Measurements from ENCODE around the gene PSMB3.

Gene PSMB3

DNA sequence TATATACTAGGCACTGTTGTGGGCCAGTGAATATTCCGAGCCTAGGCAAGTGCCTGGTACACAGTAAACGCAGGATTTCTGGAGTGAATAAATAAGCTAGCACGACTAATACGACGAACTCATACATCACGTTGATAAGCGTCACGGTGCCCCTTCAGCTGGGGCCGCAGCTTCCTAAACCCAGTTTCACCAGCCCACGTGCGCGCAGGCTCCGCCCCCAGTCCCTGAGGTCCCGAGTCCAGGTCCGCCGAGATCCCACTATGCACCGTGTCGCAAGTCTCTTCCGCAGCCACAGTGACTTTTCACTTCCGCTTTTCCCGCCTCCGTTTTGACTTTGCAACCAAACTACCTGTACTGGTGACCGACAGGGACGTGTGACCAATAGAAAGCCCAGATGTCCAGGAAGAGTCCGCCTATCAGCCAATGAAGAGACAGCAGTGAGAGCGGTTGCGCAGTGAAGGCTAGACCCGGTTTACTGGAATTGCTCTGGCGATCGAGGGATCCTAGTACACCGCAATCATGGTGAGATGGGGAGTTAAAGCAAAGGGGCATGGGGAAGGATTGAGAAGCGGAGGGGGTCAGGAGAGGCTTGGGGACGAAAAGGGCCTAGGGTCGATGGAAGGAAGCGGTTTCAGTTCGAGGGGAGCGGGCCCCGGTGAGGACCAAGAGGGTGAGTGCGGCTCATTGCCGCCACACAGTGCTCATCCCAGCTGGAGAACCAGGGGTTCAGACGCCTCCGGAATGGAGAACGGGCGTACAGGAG is at the start of gene PSMB3:
PSMB3 (plus strand) TSS at position 434 of the 763 bp plus-strand sequence; CDS start at position 520, 86 bp downstream.
- peak; percentile 93 to 98 for DNase-seq (ENCODE audit: extremely low read depth in 1 of 2, low read depth in 1 of 2)

DNA sequence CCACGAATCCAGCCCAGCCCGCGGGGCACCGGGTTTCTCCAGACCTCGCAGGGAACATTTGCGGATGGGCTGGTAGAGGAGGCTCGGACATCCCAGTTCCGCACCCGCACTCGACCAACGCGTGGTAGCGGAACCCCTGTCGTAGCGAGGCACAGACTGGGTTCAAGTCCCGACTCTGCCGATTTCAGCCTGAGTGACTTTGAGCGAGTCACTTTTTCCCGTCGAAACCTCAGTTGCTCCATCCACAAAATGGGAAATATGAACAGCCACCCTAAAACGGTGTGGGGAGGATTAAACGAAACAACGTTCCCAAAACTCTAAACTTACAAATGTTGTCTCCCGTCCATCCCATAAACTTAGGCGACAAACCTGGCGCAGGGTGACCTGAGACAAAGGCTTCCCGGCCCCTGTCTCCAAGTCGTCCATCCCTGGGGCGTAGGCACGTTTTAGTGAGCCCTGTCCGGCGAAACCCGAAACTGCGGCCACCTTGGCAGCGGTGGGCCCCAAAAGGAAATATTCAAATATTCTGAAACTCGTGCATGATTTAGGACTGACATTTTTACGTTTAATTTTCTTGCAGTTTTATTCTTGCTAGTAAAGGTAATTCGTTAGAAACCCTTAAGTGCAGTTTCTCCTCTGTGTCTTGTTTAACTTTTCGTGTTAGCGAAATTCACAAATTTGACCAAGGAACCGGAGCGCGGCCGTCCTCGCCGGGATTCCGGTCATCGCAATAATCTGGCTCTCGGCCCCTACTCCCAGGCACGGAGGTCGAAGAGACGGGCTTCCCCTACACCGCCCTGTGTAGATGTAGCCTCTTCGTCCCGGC is 49.4 kb upstream of the PSMB3 start:
- no peak for DNase-seq (ENCODE audit: extremely low read depth in 1 of 2, low read depth in 1 of 2)

DNA sequence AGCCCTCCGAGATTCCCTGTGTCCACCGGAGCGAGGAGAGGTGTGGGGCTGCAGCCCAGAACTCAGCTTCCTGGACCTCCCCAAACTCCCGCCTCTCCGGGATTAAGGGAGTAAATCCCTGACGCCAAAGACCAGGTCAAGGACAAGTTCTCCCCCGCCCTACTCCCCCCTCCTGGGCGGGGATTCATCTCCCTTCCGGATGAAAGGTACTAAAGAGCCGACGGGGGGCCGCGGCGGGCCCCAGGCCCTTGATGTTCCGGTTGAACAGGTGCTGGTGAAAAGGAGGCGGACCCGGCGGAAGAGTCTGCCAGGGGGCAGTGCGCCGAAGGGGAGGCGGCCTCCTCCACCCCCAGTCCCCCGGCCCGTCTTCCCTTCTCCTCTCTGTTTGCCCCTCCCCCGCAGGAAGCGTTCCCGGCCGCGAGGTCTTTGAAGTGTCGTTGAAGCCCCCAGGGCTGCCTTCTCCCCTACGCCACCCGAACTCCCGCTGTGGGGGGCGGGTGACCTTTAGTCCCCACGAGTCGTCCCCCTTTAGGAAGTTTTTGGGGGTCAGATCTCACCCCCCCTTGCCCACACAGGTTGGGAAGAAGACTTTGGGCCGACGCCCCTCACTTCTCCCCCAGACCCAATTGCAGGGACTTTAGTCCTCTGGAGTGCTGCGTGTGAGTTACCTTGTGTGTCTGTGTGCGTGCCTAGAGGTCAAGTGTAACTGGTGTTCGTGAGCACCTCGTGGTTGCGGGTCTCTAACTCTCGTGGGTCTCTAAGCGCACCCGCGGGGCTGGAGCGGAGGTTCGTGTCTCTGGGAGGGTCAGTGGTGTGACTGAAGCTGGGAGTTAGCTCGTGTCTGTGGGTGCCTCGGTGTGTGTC is 48.6 kb upstream of the PSMB3 start:
- DNase-seq (ENCODE audit: extremely low read depth in 1 of 2, low read depth in 1 of 2), result peak; percentile 86 to 92

DNA sequence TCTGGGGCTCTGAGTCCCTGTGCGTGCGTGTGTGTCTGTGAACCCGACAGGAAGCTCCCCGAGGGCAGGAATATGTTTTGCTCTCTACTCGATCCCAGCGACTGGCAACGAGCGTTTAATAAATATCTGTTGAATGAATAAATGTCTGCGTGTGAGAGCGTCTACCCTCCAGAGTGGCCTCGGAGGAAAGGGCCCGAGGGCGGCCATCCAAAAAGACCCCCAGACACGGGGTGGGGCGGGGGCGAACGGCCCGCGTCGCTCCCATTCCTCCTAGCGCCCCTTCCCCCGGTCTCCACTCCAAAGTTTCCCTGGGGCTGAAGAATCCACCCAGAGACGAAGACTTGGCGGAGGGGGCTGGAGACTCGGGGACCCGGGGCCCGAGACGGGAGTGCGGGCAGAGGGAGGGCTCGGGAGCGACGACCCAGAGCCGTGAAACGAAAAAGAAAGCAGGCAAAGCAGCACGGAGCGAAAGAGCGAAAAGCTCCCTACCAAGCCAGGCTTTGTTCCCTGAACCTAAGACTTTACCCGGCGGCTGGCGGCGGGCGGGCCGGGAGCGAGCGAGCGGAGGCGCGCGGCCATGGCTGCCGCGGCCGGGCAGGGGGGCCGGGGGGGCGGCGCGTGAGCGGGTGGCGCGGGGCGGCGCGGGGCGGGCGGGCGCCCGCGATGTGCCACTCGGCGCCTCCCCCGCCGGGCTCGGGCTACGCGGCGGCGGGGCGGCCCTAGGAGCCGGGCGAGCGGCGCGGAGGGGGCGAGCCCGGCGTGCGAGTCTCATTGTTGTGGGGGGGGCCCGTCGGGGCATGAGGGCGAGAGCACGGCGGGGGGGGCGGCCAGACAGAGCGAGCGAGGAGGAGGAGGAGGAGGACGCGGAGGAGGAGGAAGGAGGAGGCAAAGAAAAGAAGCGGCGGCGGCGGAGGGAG is 47.7 kb upstream of the PSMB3 start, which contains the start of gene MLLT6:
MLLT6 (plus strand) TSS at position 668 of the 917 bp plus-strand sequence. CDS start 360 bp downstream, outside the sequence.
- DNase-seq (ENCODE audit: extremely low read depth in 1 of 2, low read depth in 1 of 2), result peak in 1 of 2 donors; percentile 42

DNA sequence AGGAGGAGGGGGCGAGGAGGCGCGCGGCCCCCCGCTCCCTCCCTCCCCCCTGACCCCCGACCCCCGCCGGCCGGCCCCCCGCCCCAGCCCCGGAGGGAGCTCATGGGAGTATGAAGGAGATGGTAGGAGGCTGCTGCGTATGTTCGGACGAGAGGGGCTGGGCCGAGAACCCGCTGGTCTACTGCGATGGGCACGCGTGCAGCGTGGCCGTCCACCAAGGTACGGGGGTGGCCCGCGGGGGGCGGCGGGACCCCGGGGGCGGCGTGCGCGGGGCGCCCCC is 47.1 kb upstream of the PSMB3 start:
- DNase-seq (ENCODE audit: extremely low read depth in 1 of 2, low read depth in 1 of 2), result no peak

DNA sequence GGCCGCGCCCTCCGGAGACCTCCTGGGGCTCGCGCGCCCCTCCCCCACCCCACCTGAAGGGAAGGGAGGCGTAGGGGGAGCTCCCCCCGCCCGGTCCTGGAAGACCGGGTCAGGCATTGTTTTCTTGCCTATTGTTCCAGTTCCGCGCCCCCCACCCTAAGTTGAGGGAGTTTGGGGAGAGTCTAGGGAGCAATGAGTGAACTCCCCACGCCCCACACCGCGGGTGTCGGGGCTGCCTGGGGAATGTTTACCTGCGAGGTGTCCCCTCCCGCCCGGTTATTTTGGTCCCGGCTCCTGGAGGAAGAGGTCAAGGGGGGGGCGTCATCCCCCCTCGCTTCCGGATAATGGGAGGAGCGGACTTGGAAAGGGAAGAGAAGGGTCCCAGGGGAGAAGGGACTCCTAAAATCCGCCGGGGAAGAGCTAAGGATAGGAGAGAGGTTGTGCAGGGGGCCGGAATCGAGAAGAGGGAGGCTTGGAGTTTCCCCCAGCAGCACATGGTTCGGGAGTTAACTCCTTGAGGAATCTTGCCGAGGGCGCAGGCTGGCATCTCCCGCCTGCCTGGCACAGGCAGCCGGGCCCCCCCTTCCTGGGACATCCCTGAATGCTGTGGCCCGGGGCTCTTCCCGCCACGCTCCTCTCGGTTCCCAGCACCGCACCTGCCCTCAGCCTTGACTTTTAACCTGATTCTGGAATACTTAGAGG is 46.6 kb upstream of the PSMB3 start:
- DNase-seq (ENCODE audit: extremely low read depth in 1 of 2, low read depth in 1 of 2), result no peak

DNA sequence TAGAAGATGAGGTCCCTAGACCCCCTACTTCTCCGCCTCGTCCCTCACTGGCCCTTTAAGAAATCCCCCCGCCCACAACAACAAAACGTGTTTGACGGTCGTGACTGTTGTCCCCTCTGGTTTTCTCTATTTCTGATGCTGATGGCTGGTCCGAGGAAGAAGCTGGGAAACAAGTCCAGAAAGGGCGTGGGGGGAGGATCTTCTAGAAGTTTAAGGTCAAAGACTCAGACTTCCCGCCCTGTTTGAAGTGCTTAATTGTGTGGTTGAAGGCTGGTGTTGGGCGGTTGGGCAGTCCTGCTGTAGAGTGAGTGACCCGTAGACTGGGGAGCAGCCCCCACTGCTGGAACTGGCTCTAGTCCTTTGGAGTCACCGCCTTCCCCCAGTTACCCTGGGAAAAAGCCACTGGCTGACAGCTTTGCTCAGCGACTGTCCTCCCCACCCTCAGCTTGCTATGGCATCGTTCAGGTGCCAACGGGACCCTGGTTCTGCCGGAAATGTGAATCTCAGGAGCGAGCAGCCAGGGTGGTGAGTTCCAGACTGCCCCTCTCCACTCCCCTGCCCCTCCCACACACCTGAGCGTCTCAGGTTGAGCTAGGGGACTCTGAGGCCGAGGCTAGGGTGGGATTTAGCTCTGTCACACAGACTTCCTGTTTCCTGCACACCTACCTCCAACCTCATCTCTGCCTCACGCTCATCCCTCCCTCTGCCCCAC is 45.9 kb upstream of the PSMB3 start:
- DNase-seq (ENCODE audit: extremely low read depth in 1 of 2, low read depth in 1 of 2), result no peak

DNA sequence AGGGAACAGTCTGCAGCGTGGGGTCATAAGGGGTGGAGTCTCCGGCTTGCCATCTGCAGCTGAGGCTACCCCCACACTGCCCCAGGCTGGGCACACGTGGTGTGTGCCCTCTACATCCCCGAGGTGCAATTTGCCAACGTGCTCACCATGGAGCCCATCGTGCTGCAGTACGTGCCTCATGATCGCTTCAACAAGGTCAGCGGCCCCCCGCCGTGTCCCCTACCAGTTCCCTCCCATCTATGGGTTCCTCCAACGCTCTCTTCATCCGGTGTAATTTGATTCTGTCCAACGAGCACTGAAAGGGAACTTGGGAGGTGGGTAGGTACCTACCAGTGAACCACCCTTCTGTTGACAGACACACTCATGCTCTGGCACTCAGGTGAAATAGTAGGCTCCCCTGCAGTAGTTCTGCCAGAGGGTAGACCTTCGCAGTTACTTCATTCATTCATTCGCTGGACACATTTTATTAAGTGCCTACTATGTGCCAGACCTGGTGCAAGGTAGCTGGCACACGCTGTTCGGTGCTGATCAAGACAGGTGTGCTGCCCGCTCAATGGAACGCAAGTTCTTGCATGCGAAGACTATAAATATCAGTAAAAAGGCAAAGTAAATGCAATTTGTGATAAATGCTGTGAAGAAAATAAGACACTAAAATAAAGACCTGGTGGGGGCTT is 44.7 kb upstream of the PSMB3 start:
- no peak for DNase-seq (ENCODE audit: extremely low read depth in 1 of 2, low read depth in 1 of 2)

DNA sequence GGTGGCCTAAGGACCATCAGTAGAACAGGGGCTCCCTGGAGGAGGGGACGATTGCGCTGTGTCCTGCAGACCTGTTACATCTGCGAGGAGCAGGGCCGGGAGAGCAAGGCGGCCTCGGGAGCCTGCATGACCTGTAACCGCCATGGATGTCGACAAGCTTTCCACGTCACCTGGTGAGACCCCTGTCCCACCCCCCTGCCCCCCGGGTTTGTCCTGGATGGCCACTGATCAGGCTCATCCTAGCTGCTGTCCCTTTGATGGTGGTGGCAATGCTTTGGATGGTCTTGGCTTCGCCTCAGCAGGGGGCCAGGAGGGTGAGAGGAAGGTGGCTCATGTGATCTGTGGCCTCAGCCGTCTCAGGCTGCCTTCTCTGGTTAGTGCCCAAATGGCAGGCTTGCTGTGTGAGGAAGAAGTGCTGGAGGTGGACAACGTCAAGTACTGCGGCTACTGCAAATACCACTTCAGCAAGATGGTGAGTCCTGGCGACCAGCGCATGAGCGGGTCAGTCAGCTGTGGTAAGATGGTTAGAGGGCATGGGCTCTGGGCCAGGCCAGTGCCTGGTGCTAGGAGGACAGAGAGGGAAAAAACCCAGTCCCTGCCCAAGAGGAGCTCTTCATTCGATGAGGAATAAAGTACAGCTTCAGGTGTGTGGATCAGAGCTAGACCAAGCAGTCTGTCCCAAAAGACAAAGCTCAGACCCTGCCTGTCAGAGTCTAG is 43.3 kb upstream of the PSMB3 start:
- no peak for DNase-seq (ENCODE audit: extremely low read depth in 1 of 2, low read depth in 1 of 2)

DNA sequence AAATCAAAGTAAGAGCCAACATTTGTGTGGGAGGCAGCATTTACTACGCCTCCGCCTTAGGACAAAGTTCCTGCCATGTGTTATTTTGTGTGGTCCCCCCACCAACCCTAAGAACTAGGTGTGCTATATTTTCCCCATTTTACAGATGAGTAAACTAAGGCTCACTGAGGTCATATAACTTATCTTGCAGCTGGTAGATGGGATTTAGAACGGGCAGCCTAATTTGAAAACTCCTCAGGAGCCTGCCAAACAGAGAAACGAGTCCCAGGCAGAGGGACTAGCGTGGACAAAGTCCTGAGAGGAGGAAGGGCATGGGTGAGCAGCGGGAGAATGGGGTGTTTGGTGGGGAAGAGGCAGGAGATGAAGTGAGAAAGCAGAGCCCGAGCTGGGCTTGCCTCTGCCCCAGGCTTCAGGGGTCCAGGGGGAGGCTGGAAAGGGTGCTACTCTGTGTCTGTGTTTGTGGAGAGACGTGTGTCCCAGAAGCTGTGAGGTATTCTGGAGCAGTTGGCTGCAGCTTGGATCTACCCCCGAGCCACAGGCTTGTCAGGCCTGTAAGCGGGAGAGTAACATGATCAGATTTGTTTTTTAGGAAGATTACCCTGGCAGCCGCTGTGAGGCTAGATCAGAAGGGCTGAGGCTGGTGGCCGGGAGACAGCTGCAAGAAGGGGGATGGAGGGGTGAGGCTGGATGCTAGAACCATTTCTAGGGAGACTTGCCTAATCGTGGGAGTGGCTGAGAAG is 42.5 kb upstream of the PSMB3 start:
- DNase-seq (ENCODE audit: extremely low read depth in 1 of 2, low read depth in 1 of 2), result no peak

DNA sequence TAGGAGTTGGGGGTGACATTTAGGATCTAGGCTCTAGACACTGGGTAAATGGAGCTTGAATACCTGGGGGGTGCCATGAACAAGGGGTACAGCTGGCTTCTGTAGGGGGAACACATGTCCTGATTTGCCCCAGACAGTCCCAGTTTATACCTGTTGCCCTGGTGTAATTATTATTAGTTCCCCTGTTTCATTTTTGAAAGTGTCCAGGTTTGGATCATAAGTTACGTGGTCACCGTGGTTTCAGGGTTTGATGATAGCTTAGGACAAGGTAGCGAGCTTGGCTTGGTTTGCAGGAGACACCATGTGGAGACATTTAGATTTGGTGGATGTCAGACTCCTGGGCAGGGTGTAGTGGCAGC is 42.0 kb upstream of the PSMB3 start:
- no peak for DNase-seq (ENCODE audit: extremely low read depth in 1 of 2, low read depth in 1 of 2)

DNA sequence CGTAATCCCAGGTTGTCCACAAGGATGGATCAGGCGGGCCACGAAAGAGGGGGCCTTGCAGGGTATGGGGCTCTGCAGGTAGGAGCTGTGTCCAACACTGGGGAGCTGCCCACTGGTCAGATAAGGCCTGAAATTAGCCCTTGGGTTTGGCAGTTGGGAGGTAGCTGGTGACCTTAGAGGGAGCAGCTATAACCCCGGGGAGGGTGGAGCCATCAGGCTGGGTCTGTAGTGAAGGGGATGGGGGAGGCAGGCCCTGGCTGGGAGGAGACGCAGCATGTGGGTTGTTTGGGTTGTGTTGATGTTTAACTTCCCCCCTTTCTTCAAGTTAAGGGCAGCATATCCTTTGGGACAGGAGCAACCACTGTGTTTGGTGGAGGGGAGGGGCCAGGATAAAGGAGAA is 41.6 kb upstream of the PSMB3 start:
- no peak for DNase-seq (ENCODE audit: extremely low read depth in 1 of 2, low read depth in 1 of 2)

DNA sequence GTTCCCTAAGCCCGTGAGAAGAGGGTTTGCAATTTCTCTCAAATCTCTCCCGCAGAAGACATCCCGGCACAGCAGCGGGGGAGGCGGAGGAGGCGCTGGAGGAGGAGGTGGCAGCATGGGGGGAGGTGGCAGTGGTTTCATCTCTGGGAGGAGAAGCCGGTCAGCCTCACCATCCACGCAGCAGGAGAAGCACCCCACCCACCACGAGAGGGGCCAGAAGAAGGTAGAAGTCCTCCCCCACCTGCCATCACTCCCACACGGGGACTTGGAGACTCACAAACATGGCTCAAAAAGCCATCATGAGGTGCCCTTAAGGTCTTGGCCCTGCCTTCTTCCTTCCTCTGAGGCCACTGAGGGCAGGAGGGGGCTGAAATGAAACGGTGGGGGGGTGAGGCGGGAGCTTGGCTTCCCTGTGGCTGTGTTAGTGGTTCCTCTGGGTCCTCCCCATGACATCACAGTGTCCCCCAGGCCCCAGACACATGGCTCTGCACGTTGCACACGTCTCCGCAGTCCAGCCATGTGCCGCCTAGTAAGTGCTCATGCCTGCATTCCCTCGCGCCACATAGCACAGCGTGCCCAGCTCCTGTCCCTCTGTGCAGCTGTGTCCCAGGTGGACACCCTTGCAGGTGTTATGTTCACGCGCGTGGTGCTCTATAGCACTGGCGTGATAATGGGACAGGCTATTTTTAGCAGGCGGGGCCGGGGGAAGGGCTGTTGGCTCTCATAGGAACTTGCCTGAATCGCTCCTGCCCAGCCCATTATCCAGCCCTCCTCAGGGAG is 40.6 kb upstream of the PSMB3 start:
- DNase-seq (ENCODE audit: extremely low read depth in 1 of 2, low read depth in 1 of 2), result no peak

DNA sequence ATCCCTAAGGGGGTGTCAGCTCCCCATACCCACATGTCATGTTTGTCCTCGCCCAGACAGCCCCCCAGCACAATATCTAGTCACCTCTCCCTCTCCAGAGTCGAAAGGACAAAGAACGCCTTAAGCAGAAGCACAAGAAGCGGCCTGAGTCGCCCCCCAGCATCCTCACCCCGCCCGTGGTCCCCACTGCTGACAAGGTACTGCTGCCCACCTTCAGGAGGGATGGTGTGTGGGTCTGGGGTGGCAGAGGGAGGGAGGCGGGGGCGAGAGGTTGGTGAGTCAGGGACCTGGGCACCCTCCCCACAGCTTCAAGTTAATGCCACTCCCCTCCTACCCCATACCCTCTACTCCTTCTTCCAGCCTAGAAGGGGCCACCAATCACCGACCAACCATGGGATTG is 39.9 kb upstream of the PSMB3 start:
- no peak for DNase-seq (ENCODE audit: extremely low read depth in 1 of 2, low read depth in 1 of 2)

DNA sequence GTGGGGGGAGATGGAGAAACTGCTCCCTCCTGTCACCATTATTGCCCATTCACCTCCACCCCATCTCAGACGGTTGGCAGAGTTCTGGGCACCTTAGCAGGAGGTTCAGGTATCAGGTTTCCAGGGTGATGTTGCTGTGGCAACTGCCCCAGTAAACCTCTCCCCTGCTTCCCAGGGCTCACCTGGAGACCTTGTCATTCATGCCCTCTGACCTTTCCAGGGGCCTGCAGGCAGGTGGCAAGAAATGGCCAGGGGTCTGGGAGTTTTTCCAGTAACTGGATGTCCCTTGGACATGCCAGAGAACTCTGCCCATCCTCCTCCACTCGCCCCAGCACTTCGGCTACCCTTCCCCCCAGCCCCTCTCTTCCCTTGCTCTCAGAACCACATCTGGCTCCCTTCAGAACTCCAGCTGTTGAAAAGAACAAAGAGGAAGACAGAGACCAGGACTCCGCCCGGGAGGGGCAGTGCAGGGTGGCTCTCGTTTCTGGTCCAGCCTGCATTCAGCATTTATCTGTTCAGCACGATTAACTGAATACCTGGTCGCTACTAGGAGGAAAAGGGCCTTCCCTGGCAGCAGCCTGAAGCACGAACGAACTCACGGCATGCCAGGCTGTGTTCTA is 39.0 kb upstream of the PSMB3 start:
- no peak for DNase-seq (ENCODE audit: extremely low read depth in 1 of 2, low read depth in 1 of 2)

Measured in stimulated activated CD8-positive, alpha-beta memory T cell treated with anti-CD3 and anti-CD28 coated beads, Interleukin-7, amount 100 ng/mL, for 48 hours (primary cell).